WTC11 (cell line): ENCODE measurements around the gene RASGRP2.

Experiments
- CREB1 ChIP-seq: sonication (generic); formaldehyde crosslinking; IDR thresholded peaks from 2 replicates; pipeline ENCODE4 v1.8.0; 2023; ENCODE audit warnings: mild to moderate bottlenecking, missing genetic modification reagents
- CTCF ChIP-seq: fragments of 200-600 bp; IDR thresholded peaks from 2 replicates; pipeline ENCODE4 v1.8.0; 2022; ENCODE audit warnings: antibody characterized with exemption
- HMGA2 ChIP-seq: fragments of 250-450 bp; sonication (Bioruptor Pico); IDR thresholded peaks from 2 replicates; pipeline ENCODE4 v1.4.0; 2021; ENCODE audit warnings: mild to moderate bottlenecking, moderate library complexity
- IRF1 ChIP-seq: sonication (generic); formaldehyde crosslinking; IDR thresholded peaks from 2 replicates; pipeline ENCODE4 v1.8.0; 2023; ENCODE audit warnings: missing genetic modification reagents
- JUN ChIP-seq: sonication (generic); formaldehyde crosslinking; IDR thresholded peaks from 2 replicates; pipeline ENCODE4 v1.8.0; 2023; ENCODE audit warnings: mild to moderate bottlenecking, missing genetic modification reagents
- MLX ChIP-seq: sonication (generic); formaldehyde crosslinking; IDR thresholded peaks from 2 replicates; pipeline ENCODE4 v1.8.1; 2023; ENCODE audit warnings: mild to moderate bottlenecking, missing genetic modification reagents, moderate library complexity
- RORB ChIP-seq: fragments of 250-450 bp; sonication (Bioruptor Pico); IDR thresholded peaks from 2 replicates; pipeline ENCODE4 v1.9.0; 2021; ENCODE audit warnings: mild to moderate bottlenecking
- ZNF138 ChIP-seq: sonication (generic); formaldehyde crosslinking; conservative IDR thresholded peaks from 2 replicates; pipeline ENCODE4 v1.8.1; 2022; ENCODE audit warnings: mild to moderate bottlenecking, moderate library complexity, missing genetic modification reagents
- TF ChIP-seq, protein P1 (sequence below): sonication (generic); formaldehyde crosslinking; IDR thresholded peaks from 2 replicates; pipeline ENCODE4 v1.8.0; 2023; ENCODE audit warnings: missing genetic modification reagents, mild to moderate bottlenecking, borderline replicate concordance
- TF ChIP-seq, protein P2 (sequence below): sonication (generic); formaldehyde crosslinking; IDR thresholded peaks from 2 replicates; pipeline ENCODE4 v1.8.1; 2023; ENCODE audit warnings: mild to moderate bottlenecking, missing genetic modification reagents, borderline replicate concordance

GRCh38 chr11:64791781-64792291, 47.9 kb upstream of the RASGRP2 start:
- TF ChIP-seq IRF1 (CRISPR knock-in tag) (no peak), HMGA2 (no peak), CTCF (no peak), CREB1 (CRISPR knock-in tag) (no peak), ZNF138 (CRISPR knock-in tag) (no peak), MLX (CRISPR knock-in tag) (no peak), JUN (CRISPR knock-in tag) (no peak), RORB (no peak)
- TF ChIP-seq, protein P1, sequence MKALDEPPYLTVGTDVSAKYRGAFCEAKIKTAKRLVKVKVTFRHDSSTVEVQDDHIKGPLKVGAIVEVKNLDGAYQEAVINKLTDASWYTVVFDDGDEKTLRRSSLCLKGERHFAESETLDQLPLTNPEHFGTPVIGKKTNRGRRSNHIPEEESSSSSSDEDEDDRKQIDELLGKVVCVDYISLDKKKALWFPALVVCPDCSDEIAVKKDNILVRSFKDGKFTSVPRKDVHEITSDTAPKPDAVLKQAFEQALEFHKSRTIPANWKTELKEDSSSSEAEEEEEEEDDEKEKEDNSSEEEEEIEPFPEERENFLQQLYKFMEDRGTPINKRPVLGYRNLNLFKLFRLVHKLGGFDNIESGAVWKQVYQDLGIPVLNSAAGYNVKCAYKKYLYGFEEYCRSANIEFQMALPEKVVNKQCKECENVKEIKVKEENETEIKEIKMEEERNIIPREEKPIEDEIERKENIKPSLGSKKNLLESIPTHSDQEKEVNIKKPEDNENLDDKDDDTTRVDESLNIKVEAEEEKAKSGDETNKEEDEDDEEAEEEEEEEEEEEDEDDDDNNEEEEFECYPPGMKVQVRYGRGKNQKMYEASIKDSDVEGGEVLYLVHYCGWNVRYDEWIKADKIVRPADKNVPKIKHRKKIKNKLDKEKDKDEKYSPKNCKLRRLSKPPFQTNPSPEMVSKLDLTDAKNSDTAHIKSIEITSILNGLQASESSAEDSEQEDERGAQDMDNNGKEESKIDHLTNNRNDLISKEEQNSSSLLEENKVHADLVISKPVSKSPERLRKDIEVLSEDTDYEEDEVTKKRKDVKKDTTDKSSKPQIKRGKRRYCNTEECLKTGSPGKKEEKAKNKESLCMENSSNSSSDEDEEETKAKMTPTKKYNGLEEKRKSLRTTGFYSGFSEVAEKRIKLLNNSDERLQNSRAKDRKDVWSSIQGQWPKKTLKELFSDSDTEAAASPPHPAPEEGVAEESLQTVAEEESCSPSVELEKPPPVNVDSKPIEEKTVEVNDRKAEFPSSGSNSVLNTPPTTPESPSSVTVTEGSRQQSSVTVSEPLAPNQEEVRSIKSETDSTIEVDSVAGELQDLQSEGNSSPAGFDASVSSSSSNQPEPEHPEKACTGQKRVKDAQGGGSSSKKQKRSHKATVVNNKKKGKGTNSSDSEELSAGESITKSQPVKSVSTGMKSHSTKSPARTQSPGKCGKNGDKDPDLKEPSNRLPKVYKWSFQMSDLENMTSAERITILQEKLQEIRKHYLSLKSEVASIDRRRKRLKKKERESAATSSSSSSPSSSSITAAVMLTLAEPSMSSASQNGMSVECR = no peak
- TF ChIP-seq, protein P2, sequence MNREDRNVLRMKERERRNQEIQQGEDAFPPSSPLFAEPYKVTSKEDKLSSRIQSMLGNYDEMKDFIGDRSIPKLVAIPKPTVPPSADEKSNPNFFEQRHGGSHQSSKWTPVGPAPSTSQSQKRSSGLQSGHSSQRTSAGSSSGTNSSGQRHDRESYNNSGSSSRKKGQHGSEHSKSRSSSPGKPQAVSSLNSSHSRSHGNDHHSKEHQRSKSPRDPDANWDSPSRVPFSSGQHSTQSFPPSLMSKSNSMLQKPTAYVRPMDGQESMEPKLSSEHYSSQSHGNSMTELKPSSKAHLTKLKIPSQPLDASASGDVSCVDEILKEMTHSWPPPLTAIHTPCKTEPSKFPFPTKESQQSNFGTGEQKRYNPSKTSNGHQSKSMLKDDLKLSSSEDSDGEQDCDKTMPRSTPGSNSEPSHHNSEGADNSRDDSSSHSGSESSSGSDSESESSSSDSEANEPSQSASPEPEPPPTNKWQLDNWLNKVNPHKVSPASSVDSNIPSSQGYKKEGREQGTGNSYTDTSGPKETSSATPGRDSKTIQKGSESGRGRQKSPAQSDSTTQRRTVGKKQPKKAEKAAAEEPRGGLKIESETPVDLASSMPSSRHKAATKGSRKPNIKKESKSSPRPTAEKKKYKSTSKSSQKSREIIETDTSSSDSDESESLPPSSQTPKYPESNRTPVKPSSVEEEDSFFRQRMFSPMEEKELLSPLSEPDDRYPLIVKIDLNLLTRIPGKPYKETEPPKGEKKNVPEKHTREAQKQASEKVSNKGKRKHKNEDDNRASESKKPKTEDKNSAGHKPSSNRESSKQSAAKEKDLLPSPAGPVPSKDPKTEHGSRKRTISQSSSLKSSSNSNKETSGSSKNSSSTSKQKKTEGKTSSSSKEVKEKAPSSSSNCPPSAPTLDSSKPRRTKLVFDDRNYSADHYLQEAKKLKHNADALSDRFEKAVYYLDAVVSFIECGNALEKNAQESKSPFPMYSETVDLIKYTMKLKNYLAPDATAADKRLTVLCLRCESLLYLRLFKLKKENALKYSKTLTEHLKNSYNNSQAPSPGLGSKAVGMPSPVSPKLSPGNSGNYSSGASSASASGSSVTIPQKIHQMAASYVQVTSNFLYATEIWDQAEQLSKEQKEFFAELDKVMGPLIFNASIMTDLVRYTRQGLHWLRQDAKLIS (CRISPR knock-in tag) = no peak
